CD14-positive monocyte (primary cell): ENCODE results near the gene HSPA8. TPM values are rescaled to one million over a fixed set of nuclear protein-coding genes. Genes with fewer than 3 reads are reported as not detected.

ENCODE experiments used
- DNase-seq, 3 donors: peaks; one replicate each; pipeline ENCODE4 v3.0.0-alpha.2; 2011 to 2022
- H2AFZ ChIP-seq: 2 replicates; pipeline ENCODE4 v1.6.0; 2012; ENCODE audit warnings: mild to moderate bottlenecking, low read depth, low read length, inconsistent platforms; ENCODE audit not compliant: insufficient read depth, poor library complexity, severe bottlenecking
- H3K27ac ChIP-seq, 2 donors: 1 replicate in 1 of 2; 2 replicates in 1 of 2; pipeline ENCODE4 v1.5.1; 2012 to 2013; ENCODE audit warnings: low read length in 2 of 2, control low read depth in 1 of 2, inconsistent platforms in 1 of 2, low read depth in 1 of 2, mild to moderate bottlenecking in 1 of 2
- H3K27me3 ChIP-seq, 2 donors: one replicate each; pipeline versions ENCODE4 v1.6.0 to v1.6.1; 2011 to 2013; ENCODE audit warnings: low read length in 2 of 2; ENCODE audit not compliant: control insufficient read depth in 2 of 2, insufficient read depth in 2 of 2
- H3K36me3 ChIP-seq, 2 donors: replicated peaks in 1 of 2; 1 replicate in 1 of 2; 2 replicates in 1 of 2; pipeline versions ENCODE4 v1.5.1 to v1.6.1; 2012 to 2013; ENCODE audit warnings: low read length in 2 of 2, control low read depth in 1 of 2, inconsistent platforms in 1 of 2, mild to moderate bottlenecking in 1 of 2; ENCODE audit not compliant: insufficient read depth in 2 of 2, control insufficient read depth in 1 of 2
- H3K4me1 ChIP-seq, 2 donors: 1 replicate in 1 of 2; 2 replicates in 1 of 2; pipeline versions ENCODE4 v1.5.1 to v1.6.1; 2012 to 2013; ENCODE audit warnings: low read length in 2 of 2, control low read depth in 1 of 2, inconsistent platforms in 1 of 2, mild to moderate bottlenecking in 1 of 2, moderate library complexity in 1 of 2; ENCODE audit not compliant: insufficient read depth in 2 of 2, control insufficient read depth in 1 of 2
- H3K4me2 ChIP-seq: replicated peaks from 2 replicates; pipeline ENCODE3; 2012; ENCODE audit warnings: low read length, moderate library complexity, mild to moderate bottlenecking; ENCODE audit not compliant: poor library complexity, severe bottlenecking; ENCODE audit errors: extremely low read depth
- H3K4me3 ChIP-seq, 3 experiments: fragments of 200-600 bp in 1 of 3; sonication (generic) in 1 of 3; replicated peaks in 1 of 3; 1 replicate in 2 of 3; 2 replicates in 1 of 3; pipeline ENCODE4 v1.5.1; 2011 to 2013; ENCODE audit warnings: low read length in 3 of 3, mild to moderate bottlenecking in 3 of 3, control low read depth in 2 of 3, low read depth in 2 of 3, inconsistent platforms in 1 of 3, moderate library complexity in 1 of 3
- H3K79me2 ChIP-seq: 2 replicates; pipeline ENCODE4 v1.6.0; 2012; ENCODE audit warnings: mild to moderate bottlenecking, control low read depth, inconsistent platforms, low read length, moderate library complexity; ENCODE audit not compliant: insufficient read depth
- H3K9ac ChIP-seq: 2 replicates; pipeline ENCODE4 v1.6.0; 2017; ENCODE audit warnings: low read length, mild to moderate bottlenecking; ENCODE audit not compliant: insufficient read depth, poor library complexity, severe bottlenecking
- H3K9me3 ChIP-seq, 2 donors: replicated peaks in 1 of 2; 1 replicate in 1 of 2; 2 replicates in 1 of 2; pipeline versions ENCODE4 v1.5.1 to v1.6.1; 2012 to 2013; ENCODE audit warnings: low read length in 2 of 2, control low read depth in 1 of 2; ENCODE audit not compliant: control insufficient read depth in 1 of 2, insufficient read depth in 1 of 2
- H4K20me1 ChIP-seq: 2 replicates; pipeline ENCODE4 v1.6.0; 2012; ENCODE audit warnings: mild to moderate bottlenecking, low read length, control low read depth, moderate library complexity; ENCODE audit not compliant: insufficient read depth
- H3K27ac Mint-ChIP-seq, 7 donors: one replicate each; pipeline ENCODE4 v1.8.0; 2020; ENCODE audit warnings: mild to moderate bottlenecking in 7 of 7, mixed read lengths in 7 of 7, moderate library complexity in 6 of 7, inconsistent platforms in 2 of 7
- H3K27me3 Mint-ChIP-seq, 3 donors: one replicate each; pipeline ENCODE4 v1.8.0; 2021 to 2022; ENCODE audit warnings: low read depth in 3 of 3, mild to moderate bottlenecking in 3 of 3, mixed read lengths in 3 of 3, moderate library complexity in 3 of 3, inconsistent platforms in 1 of 3
- H3K36me3 Mint-ChIP-seq, 2 donors: one replicate each; pipeline ENCODE4 v1.8.0; 2020; ENCODE audit warnings: mixed read lengths in 2 of 2, inconsistent platforms in 1 of 2, mild to moderate bottlenecking in 1 of 2
- H3K4me1 Mint-ChIP-seq: one replicate; pipeline ENCODE4 v1.8.0; 2020; ENCODE audit warnings: mild to moderate bottlenecking, mixed read lengths
- H3K4me3 Mint-ChIP-seq, 2 donors: one replicate each; pipeline ENCODE4 v1.8.0; 2020; ENCODE audit warnings: mild to moderate bottlenecking in 2 of 2, mixed read lengths in 2 of 2, moderate library complexity in 1 of 2
- H3K9me3 Mint-ChIP-seq, 7 donors: one replicate each; pipeline ENCODE4 v1.8.0; 2020 to 2022; ENCODE audit warnings: mixed read lengths in 7 of 7, mild to moderate bottlenecking in 6 of 7, moderate library complexity in 6 of 7, inconsistent platforms in 2 of 7
- WGBS: methylation state at CpG from one replicate; pipeline ENCODE4 v1.1.5; 2013; ENCODE audit warnings: missing lambda C conversion rate; ENCODE audit not compliant: insufficient coverage; 5-methylcytosine and 5-hydroxymethylcytosine counted together
- intact Hi-C, 2 donors: fragments of 100-400 bp; cut with micrococcal nuclease; formaldehyde crosslinking; loops; one replicate each; pipeline versions ENCODE4 v1.15.0 to v1.15.1; 2023
- polyA plus RNA-seq, 3 donors: library from polyadenylated mRNA; depleted of rRNA in 1 of 3; unstranded in 2 of 3; stranded (reverse) in 1 of 3; fragments of 300-500 nt in 2 of 3; fragments of >200 nt in 1 of 3; fragmentation: Illumina TruSeq in 2 of 3; gene quantifications; 1 replicate in 2 of 3; 2 replicates in 1 of 3; pipeline ENCODE4 v1.2.3, GENCODE V29; 2012 to 2021
- TF ChIP-seq, protein P1 (sequence below): fragments of 200-600 bp; IDR thresholded peaks from one replicate; pipeline ENCODE4 v1.8.0; 2022; ENCODE audit warnings: antibody characterized with exemption, mild to moderate bottlenecking

The HSPA8 gene
- polyA plus RNA-seq, 3 donors: 399 to 531 (median 511) TPM

DNA sequence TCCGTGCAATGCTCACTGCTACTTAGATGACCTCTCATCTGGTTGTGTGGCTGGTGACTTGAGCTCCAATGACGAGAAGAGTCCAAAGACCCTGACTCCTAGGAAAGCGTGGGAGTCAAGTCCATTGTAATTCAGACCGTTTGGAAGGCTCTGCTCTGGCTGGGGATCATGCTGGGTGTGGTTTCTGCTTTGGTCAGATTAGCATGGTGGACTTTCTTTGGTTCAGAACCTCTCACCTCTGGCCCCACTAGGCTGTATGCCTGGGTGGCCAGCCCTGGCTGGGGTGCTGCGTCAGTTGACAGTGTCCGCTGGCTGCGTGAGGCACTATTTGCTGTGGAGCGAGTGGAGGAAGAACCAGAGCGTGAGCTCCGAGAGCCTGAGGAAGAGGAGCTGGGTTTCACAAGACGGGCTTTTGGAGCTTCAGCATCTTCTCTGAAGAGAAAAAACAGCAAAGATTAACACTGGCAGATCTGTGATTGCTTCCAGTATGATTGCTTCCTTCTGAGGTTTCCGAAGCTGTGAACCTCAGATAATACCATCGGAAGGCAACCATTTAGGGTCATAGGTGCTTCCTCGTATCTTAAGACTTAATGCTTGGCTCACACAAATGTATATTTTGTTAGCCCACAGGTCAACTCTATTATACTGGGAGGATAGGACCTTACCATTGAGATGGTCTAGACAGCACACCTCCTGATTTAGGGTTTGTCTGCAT, 11.6 kb upstream of the HSPA8 start:
- no peaks in the 10 kb centered on the region for H4K20me1 ChIP-seq
- intact Hi-C loops: no loop called here
- H3K27ac Mint-ChIP-seq: peak overlapping the region in 2 of 7 donors; percentile 5 to 57
- no peaks in the 10 kb centered on the region for H3K9me3 ChIP-seq
- no peak overlapping the region for H3K4me3 Mint-ChIP-seq
- H3K9me3 Mint-ChIP-seq: no peaks in the 10 kb centered on the region
- peaks cover 36 to 41% of the 10 kb centered on the region in 2 donors for H3K4me1 ChIP-seq
- peaks cover 3 to 4% of the 10 kb centered on the region in 2 donors for H3K36me3 Mint-ChIP-seq
- no peak overlapping the region for H3K27ac ChIP-seq
- no peaks in the 10 kb centered on the region for H3K79me2 ChIP-seq
- TF ChIP-seq, protein P1, sequence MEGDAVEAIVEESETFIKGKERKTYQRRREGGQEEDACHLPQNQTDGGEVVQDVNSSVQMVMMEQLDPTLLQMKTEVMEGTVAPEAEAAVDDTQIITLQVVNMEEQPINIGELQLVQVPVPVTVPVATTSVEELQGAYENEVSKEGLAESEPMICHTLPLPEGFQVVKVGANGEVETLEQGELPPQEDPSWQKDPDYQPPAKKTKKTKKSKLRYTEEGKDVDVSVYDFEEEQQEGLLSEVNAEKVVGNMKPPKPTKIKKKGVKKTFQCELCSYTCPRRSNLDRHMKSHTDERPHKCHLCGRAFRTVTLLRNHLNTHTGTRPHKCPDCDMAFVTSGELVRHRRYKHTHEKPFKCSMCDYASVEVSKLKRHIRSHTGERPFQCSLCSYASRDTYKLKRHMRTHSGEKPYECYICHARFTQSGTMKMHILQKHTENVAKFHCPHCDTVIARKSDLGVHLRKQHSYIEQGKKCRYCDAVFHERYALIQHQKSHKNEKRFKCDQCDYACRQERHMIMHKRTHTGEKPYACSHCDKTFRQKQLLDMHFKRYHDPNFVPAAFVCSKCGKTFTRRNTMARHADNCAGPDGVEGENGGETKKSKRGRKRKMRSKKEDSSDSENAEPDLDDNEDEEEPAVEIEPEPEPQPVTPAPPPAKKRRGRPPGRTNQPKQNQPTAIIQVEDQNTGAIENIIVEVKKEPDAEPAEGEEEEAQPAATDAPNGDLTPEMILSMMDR: no peak
- H3K27me3 ChIP-seq: no peaks in the 10 kb centered on the region
- H3K27me3 Mint-ChIP-seq: peaks cover 0 to 2% (median 0%) of the 10 kb centered on the region in 3 donors
- H3K4me3 ChIP-seq: no peak overlapping the region
- no peak overlapping the region for H3K9ac ChIP-seq
- DNase-seq: no peak
- 91% methylated on average over 8 of the region's 14 CpGs for WGBS
- peaks cover 39% of the 10 kb centered on the region for H3K4me1 Mint-ChIP-seq
- no peaks in the 10 kb centered on the region for H3K36me3 ChIP-seq
- H2AFZ ChIP-seq: no peak overlapping the region
- no peak overlapping the region for H3K4me2 ChIP-seq

DNA sequence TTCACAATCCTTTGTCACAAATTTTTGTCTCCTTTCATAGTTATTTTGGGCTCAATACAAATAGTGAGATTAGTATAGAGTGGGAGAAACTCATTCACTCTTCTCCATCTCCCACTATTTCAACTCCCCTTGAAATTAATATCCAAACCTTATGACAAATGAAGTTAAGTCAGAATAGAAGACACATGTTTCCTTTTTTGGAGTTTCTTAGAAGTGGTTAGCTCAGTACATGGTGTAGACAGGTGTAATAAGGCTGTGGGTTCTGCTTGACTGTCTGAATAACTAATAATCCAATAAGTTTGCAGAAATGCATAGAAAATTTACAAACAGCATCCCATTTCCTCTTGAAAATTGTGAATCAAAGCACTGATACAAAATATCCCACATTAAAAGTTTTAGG, 10.8 kb upstream of the HSPA8 start:
- Histone ChIP-seq H3K9ac (no peak overlapping the region), H3K27ac (no peak overlapping the region), H3K9me3 (no peaks in the 10 kb centered on the region), H3K4me1 (peaks cover 41 to 47% of the 10 kb centered on the region in 2 donors), H2AFZ (no peak overlapping the region), H4K20me1 (no peaks in the 10 kb centered on the region), H3K27me3 (no peaks in the 10 kb centered on the region), H3K36me3 (no peaks in the 10 kb centered on the region), H3K4me2 (no peak overlapping the region), H3K79me2 (peaks cover 4% of the 10 kb centered on the region), H3K4me3 (no peak overlapping the region)
- DNase-seq: no peak
- H3K27ac Mint-ChIP-seq: no peak overlapping the region
- no peak overlapping the region for H3K4me3 Mint-ChIP-seq
- H3K4me1 Mint-ChIP-seq: peaks cover 43% of the 10 kb centered on the region
- peaks cover 0 to 2% (median 0%) of the 10 kb centered on the region in 3 donors for H3K27me3 Mint-ChIP-seq
- peaks cover 3 to 4% of the 10 kb centered on the region in 2 donors for H3K36me3 Mint-ChIP-seq
- intact Hi-C loops: no loop called here
- TF ChIP-seq, protein P1: no peak
- no peaks in the 10 kb centered on the region for H3K9me3 Mint-ChIP-seq
